Subcutaneous adipose tissue (tissue), 4 donors: Measurements from ENCODE around the gene UNC5B. TPM values are rescaled to one million over a fixed set of nuclear protein-coding genes. Genes with fewer than 3 reads are reported as not detected.

Source experiments
- CTCF ChIP-seq: fragments of 450-650 bp; IDR thresholded peaks from one replicate; pipeline ENCODE4 v1.5.1; 2016; ENCODE audit warnings: low read depth, mild to moderate bottlenecking, control low read depth, antibody characterized with exemption, moderate library complexity
- total RNA-seq, 4 donors: library from RNA; depleted of rRNA; stranded (reverse); fragments of >200 nt; gene quantifications; one replicate each; pipeline ENCODE4 v1.1.0, GENCODE V29; 2016

Gene UNC5B
- total RNA-seq, 4 donors from 2014 or later: 0.22 to 1.1 (median 0.91) TPM

- TF ChIP-seq CTCF: no peak
These were observed 5.5 kb upstream of the UNC5B start for GRCh38 chr10:71206911-71207310.

- TF ChIP-seq CTCF: no peak
These were observed 4.8 kb upstream of the UNC5B start for GRCh38 chr10:71207578-71207977.

GRCh38 chr10:71209352-71209715, 3.0 kb upstream of the UNC5B start:
- TF ChIP-seq CTCF: no peak

- TF ChIP-seq CTCF: no peak
These were observed 2.4 kb upstream of the UNC5B start for GRCh38 chr10:71209731-71210541.

- TF ChIP-seq CTCF: no peak
These were observed 1.9 kb upstream of the UNC5B start for GRCh38 chr10:71210542-71210871.

GRCh38 chr10:71211053-71211452, 1.3 kb upstream of the UNC5B start:
- TF ChIP-seq CTCF: no peak

- TF ChIP-seq CTCF: no peak
These were observed 524 bp upstream of the UNC5B start for GRCh38 chr10:71211775-71212317.
